Liver (tissue), 9 donors: Measurements from ENCODE around the gene TRDN. TPM values are rescaled to one million over a fixed set of nuclear protein-coding genes. Genes with fewer than 3 reads are reported as not detected.

Experiments used
- DNase-seq: peaks from one replicate; pipeline ENCODE4 v3.0.0-alpha.2; 2017; ENCODE audit warnings: low spot score
- H3K27ac ChIP-seq, 2 donors: one replicate each; pipeline ENCODE4 v1.7.0; 2013; ENCODE audit warnings: inconsistent platforms in 2 of 2, low read length in 2 of 2, control low read depth in 1 of 2, low read depth in 1 of 2, mild to moderate bottlenecking in 1 of 2
- H3K27me3 ChIP-seq, 4 donors: one replicate each; pipeline versions ENCODE4 v1.6.1 to v1.7.0; 2013; ENCODE audit warnings: low read length in 3 of 4, inconsistent platforms in 1 of 4, mild to moderate bottlenecking in 1 of 4, moderate library complexity in 1 of 4; ENCODE audit not compliant: control insufficient read depth in 4 of 4, insufficient read depth in 4 of 4
- H3K36me3 ChIP-seq, 4 donors: one replicate each; pipeline versions ENCODE4 v1.6.1 to v1.7.0; 2013; ENCODE audit warnings: low read length in 3 of 4, mild to moderate bottlenecking in 3 of 4, low read depth in 1 of 4, moderate library complexity in 1 of 4; ENCODE audit not compliant: control insufficient read depth in 4 of 4, insufficient read depth in 3 of 4
- H3K4me1 ChIP-seq, 4 donors: one replicate each; pipeline versions ENCODE4 v1.6.1 to v1.7.0; 2013; ENCODE audit warnings: low read length in 3 of 4, mild to moderate bottlenecking in 3 of 4, moderate library complexity in 1 of 4; ENCODE audit not compliant: control insufficient read depth in 4 of 4, insufficient read depth in 4 of 4
- H3K4me3 ChIP-seq, 3 donors: one replicate each; pipeline versions ENCODE4 v1.6.1 to v1.7.0; 2013; ENCODE audit warnings: low read length in 3 of 3, control low read depth in 1 of 3, low read depth in 1 of 3, mild to moderate bottlenecking in 1 of 3
- H3K9ac ChIP-seq, 2 donors: one replicate each; pipeline ENCODE4 v1.7.0; 2013; ENCODE audit warnings: low read length in 2 of 2, mild to moderate bottlenecking in 2 of 2, moderate library complexity in 2 of 2, control low read depth in 1 of 2, low read depth in 1 of 2
- H3K9me3 ChIP-seq, 4 donors: one replicate each; pipeline versions ENCODE4 v1.6.1 to v1.7.0; 2013; ENCODE audit warnings: low read length in 3 of 4; ENCODE audit not compliant: control insufficient read depth in 4 of 4
- CTCF ChIP-seq: fragments of 150-350 bp; IDR thresholded peaks from 2 replicates; pipeline ENCODE4 v1.5.1; 2017; ENCODE audit warnings: improper control_type of control experiment, low read depth, low read length; ENCODE audit not compliant: missing input control
- EGR1 ChIP-seq, 2 donors: IDR thresholded peaks; 2 replicates each; pipeline ENCODE4 v1.6.1; 2016 to 2018; ENCODE audit warnings: antibody characterized with exemption in 2 of 2, low read depth in 2 of 2
- FOXA1 ChIP-seq: IDR thresholded peaks from 2 replicates; pipeline ENCODE4 v1.6.1; 2016; ENCODE audit warnings: antibody characterized with exemption
- FOXA2 ChIP-seq: IDR thresholded peaks from 2 replicates; pipeline ENCODE4 v1.6.1; 2016; ENCODE audit warnings: antibody characterized with exemption
- GABPA ChIP-seq, 2 donors: IDR thresholded peaks in 1 of 2; conservative IDR thresholded peaks in 1 of 2; 2 replicates each; pipeline ENCODE4 v1.6.1; 2016; ENCODE audit warnings: antibody characterized with exemption in 2 of 2, mild to moderate bottlenecking in 1 of 2, moderate library complexity in 1 of 2
- HNF4A ChIP-seq, 2 donors: conservative IDR thresholded peaks; 2 replicates each; pipeline ENCODE4 v1.6.1; 2016; ENCODE audit warnings: antibody characterized with exemption in 2 of 2, mild to moderate bottlenecking in 2 of 2
- HNF4G ChIP-seq: IDR thresholded peaks from 2 replicates; pipeline ENCODE4 v1.6.1; 2016; ENCODE audit warnings: antibody characterized with exemption
- JUND ChIP-seq, 2 donors: IDR thresholded peaks; 2 replicates each; pipeline ENCODE4 v1.6.1; 2016; ENCODE audit warnings: antibody characterized with exemption in 2 of 2
- NR2F2 ChIP-seq: IDR thresholded peaks from 2 replicates; pipeline ENCODE4 v1.6.1; 2016; ENCODE audit warnings: antibody characterized with exemption
- RAD21 ChIP-seq, 2 donors: IDR thresholded peaks; 2 replicates each; pipeline ENCODE4 v1.6.1; 2016; ENCODE audit warnings: antibody characterized with exemption in 2 of 2, mild to moderate bottlenecking in 2 of 2
- REST ChIP-seq: IDR thresholded peaks from 2 replicates; pipeline ENCODE4 v1.6.1; 2016; ENCODE audit warnings: antibody characterized with exemption, mild to moderate bottlenecking
- RXRA ChIP-seq, 2 donors: IDR thresholded peaks; 2 replicates each; pipeline ENCODE4 v1.6.1; 2017 to 2018; ENCODE audit warnings: antibody characterized with exemption in 2 of 2, mild to moderate bottlenecking in 1 of 2
- SP1 ChIP-seq: IDR thresholded peaks from 2 replicates; pipeline ENCODE4 v1.6.1; 2018; ENCODE audit warnings: antibody characterized with exemption, mild to moderate bottlenecking
- TAF1 ChIP-seq: conservative IDR thresholded peaks from 2 replicates; pipeline ENCODE4 v1.6.1; 2016; ENCODE audit warnings: antibody characterized with exemption, mild to moderate bottlenecking
- YY1 ChIP-seq: IDR thresholded peaks from 2 replicates; pipeline ENCODE4 v1.6.1; 2016; ENCODE audit warnings: antibody characterized with exemption, mild to moderate bottlenecking
- ZBTB33 ChIP-seq: IDR thresholded peaks from 2 replicates; pipeline ENCODE4 v1.6.1; 2016; ENCODE audit warnings: antibody characterized with exemption
- WGBS: extraction: QIAGEN DNeasy Blood & Tissue Kit; methylation state at CpG from one replicate; pipeline ENCODE4 v1.1.7; 2013; 5-methylcytosine and 5-hydroxymethylcytosine counted together
- polyA plus RNA-seq, 2 donors: library from polyadenylated mRNA; stranded (reverse) in 1 of 2; unstranded in 1 of 2; fragments of 200-250 nt in 1 of 2; fragments of >200 nt in 1 of 2; fragmentation: Nextera tagmentation in 1 of 2; extraction: Ambion mirVana in 1 of 2; gene quantifications; one replicate each; pipeline versions ENCODE4 v1.2.1 to v1.2.3, GENCODE V29; 2013 to 2015
- total RNA-seq, 2 donors: library from RNA; depleted of rRNA; stranded (reverse); fragments of >200 nt; gene quantifications; one replicate each; pipeline ENCODE4 v1.2.3, GENCODE V29; 2014
- donor health status: healthy.
- donor health status: healthy.
- donor health status: healthy.
- donor health status: healthy.
- donor health status: healthy.

The TRDN gene
- total and polyA plus RNA-seq, 4 donors: 0.08 to 0.79 TPM; not detected in 2

- TF ChIP-seq FOXA2: no peak
- TF ChIP-seq REST: no peak
- TF ChIP-seq JUND (IDR thresholded peaks at IDR 0.05): no peak
- no peak for TF ChIP-seq HNF4A (conservative IDR thresholded peaks at IDR 0.05)
- no peak for TF ChIP-seq RXRA (IDR thresholded peaks at IDR 0.05)
- no peak for TF ChIP-seq FOXA1
- no peak for TF ChIP-seq EGR1 (IDR thresholded peaks at IDR 0.05; ENCODE audit: low read depth in 2 of 2)
- TF ChIP-seq TAF1: no peak
- TF ChIP-seq GABPA (IDR thresholded peaks at IDR 0.05 in 1 of 2, conservative IDR thresholded peaks at IDR 0.05 in 1 of 2): no peak
- TF ChIP-seq CTCF: no peak
- TF ChIP-seq NR2F2: no peak
- no peak for TF ChIP-seq ZBTB33
- no peak for TF ChIP-seq RAD21 (IDR thresholded peaks at IDR 0.05)
- no peak for TF ChIP-seq YY1
- no peak for TF ChIP-seq SP1
- TF ChIP-seq HNF4G: no peak
Observed at GRCh38 chr6:123168892-123169773, 467.6 kb downstream of the TRDN start.

More at GRCh38 chr6:123168892-123169773, 467.6 kb downstream of the TRDN start:
- WGBS: 71% methylated on average over 2 of the region's 2 CpGs
- H3K27me3 ChIP-seq: no peaks in the 10 kb centered on the region
- H3K36me3 ChIP-seq: no peaks in the 10 kb centered on the region
- H3K9ac ChIP-seq: no peak overlapping the region
- H3K4me3 ChIP-seq: no peak overlapping the region
- no peaks in the 10 kb centered on the region for H3K9me3 ChIP-seq
- no peak overlapping the region for H3K27ac ChIP-seq
- no peak for DNase-seq
- peaks cover 0 to 7% (median 1%) of the 10 kb centered on the region in 4 donors for H3K4me1 ChIP-seq
